Progenitor cell of endocrine pancreas (in vitro differentiated cells): Measurements from ENCODE around the gene CNTLN. TPM values are rescaled to one million over a fixed set of nuclear protein-coding genes. Genes with fewer than 3 reads are reported as not detected.

Source experiments
- DNase-seq: peaks from one replicate; pipeline ENCODE4 v3.0.0; 2021; ENCODE audit warnings: low spot score; ENCODE audit not compliant: unreplicated experiment
- H3K27ac Mint-ChIP-seq: 2 replicates; pipeline ENCODE4 v1.8.0; 2021; ENCODE audit warnings: mild to moderate bottlenecking, moderate library complexity, mixed read lengths
- H3K27me3 Mint-ChIP-seq: 2 replicates; pipeline ENCODE4 v1.8.0; 2021; ENCODE audit warnings: mixed read lengths
- H3K36me3 Mint-ChIP-seq: 2 replicates; pipeline ENCODE4 v1.8.0; 2022; ENCODE audit warnings: mixed read lengths; ENCODE audit not compliant: insufficient read depth
- H3K4me1 Mint-ChIP-seq: 2 replicates; pipeline ENCODE4 v1.8.0; 2021; ENCODE audit warnings: low read depth, mixed read lengths
- H3K4me3 Mint-ChIP-seq: 2 replicates; pipeline ENCODE4 v1.8.0; 2021; ENCODE audit warnings: low read depth, mild to moderate bottlenecking, moderate library complexity, mixed read lengths
- H3K9me3 Mint-ChIP-seq: 2 replicates; pipeline ENCODE4 v1.8.0; 2021; ENCODE audit warnings: low read depth, mixed read lengths
- total RNA-seq: library from RNA; stranded (reverse); gene quantifications from 2 replicates; pipeline ENCODE4 v1.2.1, GENCODE V29; 2021
- TF ChIP-seq, protein P1 (sequence below): fragments of 200-600 bp; sonication (generic); IDR thresholded peaks from one replicate; pipeline ENCODE4 v1.5.0; 2021; ENCODE audit warnings: antibody characterized with exemption, mild to moderate bottlenecking; ENCODE audit not compliant: unreplicated experiment

The CNTLN gene
- total RNA-seq, 1 donor from 2014 or later: 7.8 TPM

DNA sequence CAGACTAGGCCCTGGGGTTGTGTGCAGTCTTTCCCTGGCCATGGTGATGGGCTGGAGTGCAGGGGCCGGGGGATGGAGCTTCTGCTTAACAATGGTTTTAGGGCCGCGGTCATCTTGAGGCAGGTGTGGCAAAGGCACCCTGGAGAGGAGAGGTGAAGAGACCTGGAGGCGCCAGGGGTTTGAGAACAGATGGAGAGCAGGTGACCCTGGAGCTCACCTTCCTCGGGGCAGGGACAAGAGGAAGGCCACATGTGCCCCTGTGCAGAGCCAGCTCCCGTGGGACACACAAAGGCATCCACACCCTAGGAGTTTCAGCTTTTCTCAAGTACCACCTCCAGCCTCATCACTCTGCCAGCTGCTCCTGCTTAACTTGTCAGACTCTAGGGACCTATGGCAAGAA, 397.6 kb downstream of the CNTLN start:
- H3K4me1 Mint-ChIP-seq: no peaks in the 10 kb centered on the region
- TF ChIP-seq, protein P1, sequence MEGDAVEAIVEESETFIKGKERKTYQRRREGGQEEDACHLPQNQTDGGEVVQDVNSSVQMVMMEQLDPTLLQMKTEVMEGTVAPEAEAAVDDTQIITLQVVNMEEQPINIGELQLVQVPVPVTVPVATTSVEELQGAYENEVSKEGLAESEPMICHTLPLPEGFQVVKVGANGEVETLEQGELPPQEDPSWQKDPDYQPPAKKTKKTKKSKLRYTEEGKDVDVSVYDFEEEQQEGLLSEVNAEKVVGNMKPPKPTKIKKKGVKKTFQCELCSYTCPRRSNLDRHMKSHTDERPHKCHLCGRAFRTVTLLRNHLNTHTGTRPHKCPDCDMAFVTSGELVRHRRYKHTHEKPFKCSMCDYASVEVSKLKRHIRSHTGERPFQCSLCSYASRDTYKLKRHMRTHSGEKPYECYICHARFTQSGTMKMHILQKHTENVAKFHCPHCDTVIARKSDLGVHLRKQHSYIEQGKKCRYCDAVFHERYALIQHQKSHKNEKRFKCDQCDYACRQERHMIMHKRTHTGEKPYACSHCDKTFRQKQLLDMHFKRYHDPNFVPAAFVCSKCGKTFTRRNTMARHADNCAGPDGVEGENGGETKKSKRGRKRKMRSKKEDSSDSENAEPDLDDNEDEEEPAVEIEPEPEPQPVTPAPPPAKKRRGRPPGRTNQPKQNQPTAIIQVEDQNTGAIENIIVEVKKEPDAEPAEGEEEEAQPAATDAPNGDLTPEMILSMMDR: no peak
- H3K9me3 Mint-ChIP-seq: no peaks in the 10 kb centered on the region
- H3K36me3 Mint-ChIP-seq: no peaks in the 10 kb centered on the region
- H3K27me3 Mint-ChIP-seq: peaks cover under 1% of the 10 kb centered on the region
- DNase-seq: no peak
- H3K4me3 Mint-ChIP-seq: no peak overlapping the region
- H3K27ac Mint-ChIP-seq: no peak overlapping the region

DNA sequence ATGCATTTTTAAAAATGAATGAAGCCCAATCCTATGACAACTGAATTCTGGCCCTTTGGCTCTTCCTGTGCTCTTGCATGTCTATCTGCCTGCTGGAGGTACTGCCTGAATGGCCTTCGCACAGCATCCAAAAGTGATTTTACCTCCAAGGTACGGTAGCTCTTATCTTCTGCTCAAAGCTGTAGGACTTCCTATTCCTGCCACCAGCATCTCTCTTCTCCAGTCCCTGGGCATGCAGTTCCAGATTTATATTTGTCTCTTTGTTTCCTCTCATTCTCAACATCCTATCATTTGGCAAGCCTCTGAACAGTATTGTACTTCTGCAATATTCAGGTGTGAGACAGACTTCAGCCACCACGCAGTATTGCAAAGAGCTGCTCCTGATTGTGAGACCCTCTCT, 400.3 kb downstream of the CNTLN start:
- Mint-ChIP-seq H3K27ac (no peak overlapping the region), H3K4me3 (no peak overlapping the region), H3K36me3 (no peaks in the 10 kb centered on the region), H3K4me1 (no peaks in the 10 kb centered on the region), H3K27me3 (no peaks in the 10 kb centered on the region), H3K9me3 (no peaks in the 10 kb centered on the region)
- DNase-seq: no peak
- TF ChIP-seq, protein P1: no peak

DNA sequence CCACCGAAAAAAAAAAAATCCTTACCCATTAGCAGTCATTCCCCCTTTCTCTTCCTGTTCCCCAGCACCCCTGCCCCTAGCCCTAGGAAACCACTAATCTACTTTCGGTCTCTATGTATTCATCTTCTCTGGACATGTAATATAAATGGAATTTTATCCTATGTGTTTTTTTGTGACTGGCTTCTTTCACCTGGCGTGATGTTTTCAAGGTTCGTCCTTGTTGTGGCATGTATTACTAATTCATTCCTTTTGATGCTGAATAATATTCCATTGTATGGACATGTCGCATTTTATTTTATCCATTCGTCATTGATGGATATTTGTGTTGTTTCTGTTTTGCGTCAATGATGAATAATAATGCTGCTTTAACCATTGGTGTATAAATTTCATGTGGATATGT, 401.2 kb downstream of the CNTLN start:
- Mint-ChIP-seq H3K36me3 (no peaks in the 10 kb centered on the region), H3K4me1 (no peaks in the 10 kb centered on the region), H3K27ac (no peak overlapping the region), H3K4me3 (no peak overlapping the region), H3K27me3 (no peaks in the 10 kb centered on the region), H3K9me3 (peaks cover 8% of the 10 kb centered on the region)
- TF ChIP-seq, protein P1: no peak
- DNase-seq: no peak

DNA sequence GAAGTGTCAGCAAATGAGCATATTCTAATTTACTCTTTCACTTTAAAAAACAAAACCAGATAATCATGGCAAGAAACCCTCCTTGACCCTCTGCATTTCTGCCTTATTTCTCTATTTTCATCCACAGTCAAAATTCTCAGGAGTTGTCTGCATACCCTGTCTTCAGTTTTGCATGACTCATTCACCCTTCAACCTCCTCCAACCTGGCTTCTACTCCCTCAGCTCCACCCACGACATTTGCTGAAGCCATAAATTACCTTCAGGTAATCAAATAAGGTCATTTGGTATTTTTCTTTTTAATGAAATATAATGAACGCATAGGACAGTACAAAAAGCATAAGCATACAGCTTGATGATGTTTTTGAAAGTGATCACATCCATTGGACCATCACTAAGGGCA, 416.2 kb downstream of the CNTLN start:
- H3K4me3 Mint-ChIP-seq: no peak overlapping the region
- no peak for DNase-seq
- H3K36me3 Mint-ChIP-seq: no peaks in the 10 kb centered on the region
- no peak overlapping the region for H3K27ac Mint-ChIP-seq
- H3K27me3 Mint-ChIP-seq: no peaks in the 10 kb centered on the region
- peaks cover 11% of the 10 kb centered on the region for H3K9me3 Mint-ChIP-seq
- H3K4me1 Mint-ChIP-seq: no peaks in the 10 kb centered on the region
- TF ChIP-seq, protein P1: no peak
